DMS114 treated with DMSO at 0.1 percent for 48 hours (cell line): ENCODE results near the gene KLHDC10.
"Not testable (repeated sequence)": the region's sequence is repeated elsewhere in the genome, so short reads cannot be mapped to it uniquely, and the experiment has no call there.

ENCODE experiments used
- DNase-seq: peaks from one replicate; lab custom pipeline; 2025; ENCODE audit not compliant: unreplicated experiment; lab: John Stamatoyannopoulos, UW

Gene KLHDC10

GRCh38 chr7:130079846-130080394 lies 9.6 kb downstream of the KLHDC10 start:
- no peak for DNase-seq

- DNase-seq: not testable (repeated sequence)
Observed at GRCh38 chr7:130083497-130083896, 13.2 kb downstream of the KLHDC10 start.

GRCh38 chr7:130084037-130084875 lies 13.9 kb downstream of the KLHDC10 start:
- DNase-seq: no peak

GRCh38 chr7:130085235-130085634 lies 14.9 kb downstream of the KLHDC10 start:
- DNase-seq: not testable (repeated sequence)

- no peak for DNase-seq
Observed at GRCh38 chr7:130086938-130087337, 16.6 kb downstream of the KLHDC10 start.

GRCh38 chr7:130087364-130087763 lies 17.0 kb downstream of the KLHDC10 start:
- no peak for DNase-seq

- DNase-seq: no peak
Observed at GRCh38 chr7:130090745-130091532, 20.6 kb downstream of the KLHDC10 start.

- DNase-seq: no peak
Observed at GRCh38 chr7:130091999-130092398, 21.7 kb downstream of the KLHDC10 start.

- DNase-seq: no peak
Observed at GRCh38 chr7:130092598-130092997, 22.3 kb downstream of the KLHDC10 start.

- DNase-seq: no peak
Observed at GRCh38 chr7:130095812-130096211, 25.5 kb downstream of the KLHDC10 start.

GRCh38 chr7:130096243-130096827 lies 26.0 kb downstream of the KLHDC10 start:
- DNase-seq: no peak

GRCh38 chr7:130099331-130099730 lies 29.0 kb downstream of the KLHDC10 start:
- DNase-seq: no peak

GRCh38 chr7:130102588-130102987 lies 32.3 kb downstream of the KLHDC10 start:
- no peak for DNase-seq

GRCh38 chr7:130107949-130108674 lies 37.8 kb downstream of the KLHDC10 start:
- DNase-seq: no peak

- DNase-seq: no peak
Observed at GRCh38 chr7:130108809-130109208, 38.5 kb downstream of the KLHDC10 start.

- no peak for DNase-seq
Observed at GRCh38 chr7:130112093-130112492, 41.8 kb downstream of the KLHDC10 start.

GRCh38 chr7:130112662-130113425 lies 42.5 kb downstream of the KLHDC10 start:
- DNase-seq: no peak

- not testable (repeated sequence) for DNase-seq
Observed at GRCh38 chr7:130113426-130113805, 43.1 kb downstream of the KLHDC10 start.

- no peak for DNase-seq
Observed at GRCh38 chr7:130113887-130114286, 43.6 kb downstream of the KLHDC10 start.

GRCh38 chr7:130114374-130114773 lies 44.0 kb downstream of the KLHDC10 start:
- no peak for DNase-seq
